ENCODE results near the gene MAN1C1. TPM values are rescaled to one million over a fixed set of nuclear protein-coding genes. Genes with fewer than 3 reads are reported as not detected.

The MAN1C1 gene
- total RNA-seq, 1 experiment from 2014 or later: 16.8 TPM

- no peak for ATAC-seq
- DNase-seq (ENCODE audit: low spot score): no peak
- Mint-ChIP-seq H3K27ac (no peak overlapping the region), H3K4me3 (no peak overlapping the region), H3K4me1 (peaks cover 39% of the 10 kb centered on the region), H3K36me3 (no peaks in the 10 kb centered on the region), H3K27me3 (ENCODE audit: low read depth) (no peaks in the 10 kb centered on the region; the same call in 1 of the 2 replicates), H3K9me3 (no peaks in the 10 kb centered on the region)
- CTCF ChIA-PET: interaction anchor here (0.8 to 2.5 kb wide), 15 partner anchors 8 to 244 kb away, joined by 3 to 38 read pairs (median 9); partner anchors contain the start of genes LDLRAP1, MTFR1L and SELENON
- POLR2A ChIA-PET: no interaction called here
- TF ChIP-seq ETV6 (CRISPR knock-in tag; IDR thresholded peaks at IDR 0.05) (no peak), ZNF423 (CRISPR knock-in tag; IDR thresholded peaks at IDR 0.05) (0 out of 2 replicates have a peak, but pooled peaks have one; percentile 9), IRF2 (CRISPR knock-in tag; IDR thresholded peaks at IDR 0.05; ENCODE audit: borderline replicate concordance, low read depth) (no peak), JAZF1 (CRISPR knock-in tag; IDR thresholded peaks at IDR 0.05) (no peak)
Observed at GRCh38 chr1:25573961-25574360, 42.6 kb upstream of the MAN1C1 start.

- no peak overlapping the region for H3K27ac Mint-ChIP-seq
- ChIA-PET POLR2A (no interaction called here), CTCF (interaction anchor here (0.7 to 1.2 kb wide), 2 partner anchors 33 to 239 kb away, joined by 4 to 8 read pairs; no protein-coding TSS in a partner anchor)
- H3K27me3 Mint-ChIP-seq (ENCODE audit: low read depth): no peaks in the 10 kb centered on the region; the same call in 1 of the 2 replicates
- H3K4me3 Mint-ChIP-seq: no peak overlapping the region
- no peak for TF ChIP-seq AFF4 (CRISPR knock-in tag; IDR thresholded peaks at IDR 0.05; ENCODE audit: borderline replicate concordance)
- no peak for TF ChIP-seq CDX4 (CRISPR knock-in tag; IDR thresholded peaks at IDR 0.05; ENCODE audit: borderline replicate concordance)
- no peak for TF ChIP-seq USF2 (CRISPR knock-in tag; IDR thresholded peaks at IDR 0.05)
- TF ChIP-seq STAT6 (CRISPR knock-in tag; conservative IDR thresholded peaks at IDR 0.05; ENCODE audit: low read depth): no peak
- no peak for TF ChIP-seq TEAD1 (CRISPR knock-in tag; IDR thresholded peaks at IDR 0.05)
- TF ChIP-seq PREB (CRISPR knock-in tag; IDR thresholded peaks at IDR 0.05; ENCODE audit: borderline replicate concordance): no peak
- TF ChIP-seq ZNF425 (CRISPR knock-in tag; conservative IDR thresholded peaks at IDR 0.05): no peak
- H3K9me3 Mint-ChIP-seq: no peaks in the 10 kb centered on the region
- ATAC-seq: no peak
- no peak for DNase-seq (ENCODE audit: low spot score)
- peaks cover 34% of the 10 kb centered on the region for H3K4me1 Mint-ChIP-seq
- H3K36me3 Mint-ChIP-seq: no peaks in the 10 kb centered on the region
Observed at GRCh38 chr1:25575191-25575590, 41.4 kb upstream of the MAN1C1 start.

All from WTC11 (cell line).